ENCODE measurements around the gene TBC1D22B. TPM values are rescaled to one million over a fixed set of nuclear protein-coding genes. Genes with fewer than 3 reads are reported as not detected.

Gene TBC1D22B
- total and polyA plus RNA-seq, 2 of the 13 experiments (the other 11 are each of a cell fraction or from before 2014, with no cell fraction given), result 9.7 to 12.9 TPM

- TF ChIP-seq, protein P1, sequence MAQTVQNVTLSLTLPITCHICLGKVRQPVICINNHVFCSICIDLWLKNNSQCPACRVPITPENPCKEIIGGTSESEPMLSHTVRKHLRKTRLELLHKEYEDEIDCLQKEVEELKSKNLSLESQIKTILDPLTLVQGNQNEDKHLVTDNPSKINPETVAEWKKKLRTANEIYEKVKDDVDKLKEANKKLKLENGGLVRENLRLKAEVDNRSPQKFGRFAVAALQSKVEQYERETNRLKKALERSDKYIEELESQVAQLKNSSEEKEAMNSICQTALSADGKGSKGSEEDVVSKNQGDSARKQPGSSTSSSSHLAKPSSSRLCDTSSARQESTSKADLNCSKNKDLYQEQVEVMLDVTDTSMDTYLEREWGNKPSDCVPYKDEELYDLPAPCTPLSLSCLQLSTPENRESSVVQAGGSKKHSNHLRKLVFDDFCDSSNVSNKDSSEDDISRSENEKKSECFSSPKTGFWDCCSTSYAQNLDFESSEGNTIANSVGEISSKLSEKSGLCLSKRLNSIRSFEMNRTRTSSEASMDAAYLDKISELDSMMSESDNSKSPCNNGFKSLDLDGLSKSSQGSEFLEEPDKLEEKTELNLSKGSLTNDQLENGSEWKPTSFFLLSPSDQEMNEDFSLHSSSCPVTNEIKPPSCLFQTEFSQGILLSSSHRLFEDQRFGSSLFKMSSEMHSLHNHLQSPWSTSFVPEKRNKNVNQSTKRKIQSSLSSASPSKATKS (CRISPR knock-in tag; IDR thresholded peaks at IDR 0.05), result no peak
- TF ChIP-seq GPN1 (CRISPR knock-in tag; IDR thresholded peaks at IDR 0.05; ENCODE audit: borderline replicate concordance) (no peak), U2AF1 (optimal IDR thresholded peaks at IDR 0.05; ENCODE audit: low read depth, low read length) (no peak), NFKB2 (CRISPR knock-in tag; IDR thresholded peaks at IDR 0.05; ENCODE audit: borderline replicate concordance) (no peak), ZNF292 (CRISPR knock-in tag; IDR thresholded peaks at IDR 0.05; ENCODE audit: borderline replicate concordance, low read depth) (no peak), HNRNPH1 (optimal IDR thresholded peaks at IDR 0.05; ENCODE audit: low read depth, low read length) (no peak), ZHX2 (IDR thresholded peaks at IDR 0.05; ENCODE audit: low read depth) (no peak), ZHX2 (CRISPR knock-in tag; IDR thresholded peaks at IDR 0.05; ENCODE audit: borderline replicate concordance) (no peak), RFX1 (IDR thresholded peaks at IDR 0.05) (no peak), ZNF12 (CRISPR knock-in tag; IDR thresholded peaks at IDR 0.05) (no peak), ZNF580 (CRISPR knock-in tag; IDR thresholded peaks at IDR 0.05; ENCODE audit: borderline replicate concordance, low read depth) (0 out of 2 replicates have a peak, but pooled peaks have one; percentile 41), ZNF264 (CRISPR knock-in tag; IDR thresholded peaks at IDR 0.05) (0 out of 2 replicates have a peak, but pooled peaks have one; percentile 34), HOXA7 (CRISPR knock-in tag; IDR thresholded peaks at IDR 0.05) (no peak), ZNF777 (CRISPR knock-in tag; IDR thresholded peaks at IDR 0.05) (no peak), JDP2 (CRISPR knock-in tag; IDR thresholded peaks at IDR 0.05; ENCODE audit: borderline replicate concordance) (no peak), SMAD3 (CRISPR knock-in tag; IDR thresholded peaks at IDR 0.05) (no peak), ZNF274 (CRISPR knock-in tag; IDR thresholded peaks at IDR 0.05) (no peak), STAG1 (CRISPR knock-in tag; IDR thresholded peaks at IDR 0.05) (peak; percentile 74), ZBTB42 (CRISPR knock-in tag; IDR thresholded peaks at IDR 0.05) (no peak), TERF1 (CRISPR knock-in tag; IDR thresholded peaks at IDR 0.05) (no peak), PAWR (CRISPR knock-in tag; IDR thresholded peaks at IDR 0.05; ENCODE audit: borderline replicate concordance) (no peak)
- TF ChIP-seq, protein P2, sequence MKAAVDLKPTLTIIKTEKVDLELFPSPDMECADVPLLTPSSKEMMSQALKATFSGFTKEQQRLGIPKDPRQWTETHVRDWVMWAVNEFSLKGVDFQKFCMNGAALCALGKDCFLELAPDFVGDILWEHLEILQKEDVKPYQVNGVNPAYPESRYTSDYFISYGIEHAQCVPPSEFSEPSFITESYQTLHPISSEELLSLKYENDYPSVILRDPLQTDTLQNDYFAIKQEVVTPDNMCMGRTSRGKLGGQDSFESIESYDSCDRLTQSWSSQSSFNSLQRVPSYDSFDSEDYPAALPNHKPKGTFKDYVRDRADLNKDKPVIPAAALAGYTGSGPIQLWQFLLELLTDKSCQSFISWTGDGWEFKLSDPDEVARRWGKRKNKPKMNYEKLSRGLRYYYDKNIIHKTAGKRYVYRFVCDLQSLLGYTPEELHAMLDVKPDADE (CRISPR knock-in tag; IDR thresholded peaks at IDR 0.05), result no peak
Observed at GRCh38 chr6:37381579-37381978, 124.0 kb downstream of the TBC1D22B start (continued).

Measured in HepG2 (cell line).